HS-5 (cell line): ENCODE measurements around the gene GOLGA6L1.
"Not testable (repeated sequence)": the region's sequence is repeated elsewhere in the genome, so short reads cannot be mapped to it uniquely, and the experiment has no call there.

ENCODE experiments used
- DNase-seq: peaks from one replicate; pipeline ENCODE4 v3.0.0-alpha.2; 2012; ENCODE audit warnings: low read depth

GOLGA6L1 gene

GRCh38 chr15:23136722-23137121, at the start of gene GOLGA6L1:
Gene GOLGA6L1 (minus strand): TSS chr15:23136822. CDS start chr15:23136731, 91 bp downstream.
- not testable (repeated sequence) for DNase-seq

GRCh38 chr15:23181201-23181600, 44.6 kb upstream of the GOLGA6L1 start:
- DNase-seq: not testable (repeated sequence)

- DNase-seq: not testable (repeated sequence)
Measured at GRCh38 chr15:23180547-23180927, 43.9 kb upstream of the GOLGA6L1 start.

GRCh38 chr15:23179768-23180546, 43.3 kb upstream of the GOLGA6L1 start:
- DNase-seq: not testable (repeated sequence)

GRCh38 chr15:23176683-23177082, 40.1 kb upstream of the GOLGA6L1 start:
- DNase-seq: not testable (repeated sequence)

- not testable (repeated sequence) for DNase-seq
Measured at GRCh38 chr15:23175606-23176005, 39.0 kb upstream of the GOLGA6L1 start.

- not testable (repeated sequence) for DNase-seq
Measured at GRCh38 chr15:23174609-23175140, 38.1 kb upstream of the GOLGA6L1 start.

- not testable (repeated sequence) for DNase-seq
Measured at GRCh38 chr15:23132787-23133186, 3.8 kb downstream of the GOLGA6L1 start.

GRCh38 chr15:23118208-23118607, 18.4 kb downstream of the GOLGA6L1 start:
- DNase-seq: no peak

- DNase-seq: no peak
Measured at GRCh38 chr15:23095796-23096195, 40.8 kb downstream of the GOLGA6L1 start.

GRCh38 chr15:23083115-23083514, 53.5 kb downstream of the GOLGA6L1 start:
- no peak for DNase-seq

- not testable (repeated sequence) for DNase-seq
Measured at GRCh38 chr15:23081996-23082737, 54.5 kb downstream of the GOLGA6L1 start.

GRCh38 chr15:23081271-23081670, 55.4 kb downstream of the GOLGA6L1 start:
- no peak for DNase-seq

GRCh38 chr15:23079766-23080165, 56.9 kb downstream of the GOLGA6L1 start:
- no peak for DNase-seq
